Psoas muscle (tissue), 8 donors: ENCODE results near the gene ME3. TPM values are rescaled to one million over a fixed set of nuclear protein-coding genes. Genes with fewer than 3 reads are reported as not detected.

ENCODE experiments used
- ATAC-seq, 4 donors: fragments of 200-7000 bp; cut with Tn5 transposase; one replicate each; pipeline ENCODE4 v1.9.1; 2020; ENCODE audit warnings: moderate library complexity in 3 of 4, mild to moderate bottlenecking in 2 of 4
- DNase-seq, 2 donors: peaks; one replicate each; pipeline ENCODE4 v3.0.0-alpha.2; 2020
- H3K27ac ChIP-seq: fragments of 200-600 bp; one replicate; pipeline ENCODE4 v1.8.0; 2022
- H3K27me3 ChIP-seq, 3 donors: fragments of 200-600 bp in 1 of 3; one replicate each; pipeline versions ENCODE4 v1.6.1 to v1.8.0; 2013 to 2022; ENCODE audit warnings: low read length in 2 of 3, mild to moderate bottlenecking in 2 of 3, moderate library complexity in 1 of 3; ENCODE audit not compliant: insufficient read depth in 3 of 3
- H3K36me3 ChIP-seq, 2 donors: fragments of 200-600 bp in 1 of 2; one replicate each; pipeline versions ENCODE4 v1.6.1 to v1.8.0; 2013 to 2022; ENCODE audit warnings: low read depth in 1 of 2, mild to moderate bottlenecking in 1 of 2, moderate library complexity in 1 of 2; ENCODE audit not compliant: insufficient read depth in 1 of 2
- H3K4me1 ChIP-seq: fragments of 200-600 bp; one replicate; pipeline ENCODE4 v1.8.0; 2022
- H3K4me3 ChIP-seq: fragments of 200-600 bp; one replicate; pipeline ENCODE4 v1.8.0; 2022; ENCODE audit warnings: mild to moderate bottlenecking
- H3K9me3 ChIP-seq: fragments of 200-600 bp; one replicate; pipeline ENCODE4 v1.8.0; 2022
- WGBS, 3 donors: extraction: QIAGEN DNeasy Blood & Tissue Kit; methylation state at CpG; one replicate each; pipeline versions ENCODE4 v1.1.6 to v1.1.7; 2013; 5-methylcytosine and 5-hydroxymethylcytosine counted together
- intact Hi-C, 2 donors: fragments of 100-400 bp; cut with DNase I; formaldehyde crosslinking; loops; one replicate each; pipeline versions ENCODE4 v1.11.0 to v1.14.2; 2022
- polyA plus RNA-seq, 3 donors: library from polyadenylated mRNA; stranded (reverse); fragments of 200-250 nt; gene quantifications; one replicate each; pipeline ENCODE4 v1.2.3, GENCODE V29; 2013
- total RNA-seq, 4 donors: library from RNA; stranded (reverse); fragmentation: NEBNext Ultra II Directional in 2 of 4; extraction: Animal tissue kit (Norgen Biotek cat#: 25700) in 2 of 4; gene quantifications; one replicate each; pipeline versions ENCODE4 v1.2.1 to v1.2.4, GENCODE V29; 2021 to 2023
- TF ChIP-seq, protein P1 (sequence below): fragments of 200-600 bp; IDR thresholded peaks from one replicate; pipeline ENCODE4 v1.8.0; 2022; ENCODE audit warnings: antibody characterized with exemption
- donor health status: healthy with polysubstance abuse.
- donor health status: DM: no; HTN: no; CAD: no; lungs with moderate emphysema.
- donor health status: Bipolar disorder and iron deficiency.
- donor health status: healthy.
- donor health status: DM: yes; HTN: yes; CAD: no.
- donor health status: DM: no; HTN: no; CAD: no.
- donor health status: DM: no; HTN: no; CAD: no.
- donor health status: DM: yes; HTN: yes; CAD: no.

ME3 gene
- total and polyA plus RNA-seq, 7 donors, result 5.1 to 19.5 (median 11.2) TPM

DNA sequence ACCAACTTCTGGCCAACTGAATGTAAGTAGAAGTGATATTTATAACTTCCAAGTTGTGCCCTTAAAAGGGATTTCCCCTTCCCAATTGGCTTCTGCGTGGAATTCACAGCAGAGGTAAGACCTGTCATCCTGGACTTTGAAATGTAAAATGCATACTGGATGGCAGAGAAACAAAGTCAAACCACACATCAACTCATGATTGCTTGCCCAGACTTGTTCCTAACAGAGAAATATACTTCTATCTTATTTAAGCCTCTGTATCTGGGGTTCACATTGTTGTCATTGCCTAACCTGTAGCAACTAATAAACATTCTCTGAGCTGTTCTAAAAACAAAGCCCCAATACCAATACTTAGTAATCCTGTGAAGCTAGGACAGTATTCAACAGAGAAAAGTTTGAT lies 6.2 kb downstream of the ME3 start:
- Histone ChIP-seq H3K27me3 (no peaks in the 10 kb centered on the region), H3K4me3 (no peak overlapping the region), H3K4me1 (peaks cover 21% of the 10 kb centered on the region), H3K9me3 (no peaks in the 10 kb centered on the region), H3K27ac (no peak overlapping the region), H3K36me3 (no peaks in the 10 kb centered on the region)
- TF ChIP-seq, protein P1, sequence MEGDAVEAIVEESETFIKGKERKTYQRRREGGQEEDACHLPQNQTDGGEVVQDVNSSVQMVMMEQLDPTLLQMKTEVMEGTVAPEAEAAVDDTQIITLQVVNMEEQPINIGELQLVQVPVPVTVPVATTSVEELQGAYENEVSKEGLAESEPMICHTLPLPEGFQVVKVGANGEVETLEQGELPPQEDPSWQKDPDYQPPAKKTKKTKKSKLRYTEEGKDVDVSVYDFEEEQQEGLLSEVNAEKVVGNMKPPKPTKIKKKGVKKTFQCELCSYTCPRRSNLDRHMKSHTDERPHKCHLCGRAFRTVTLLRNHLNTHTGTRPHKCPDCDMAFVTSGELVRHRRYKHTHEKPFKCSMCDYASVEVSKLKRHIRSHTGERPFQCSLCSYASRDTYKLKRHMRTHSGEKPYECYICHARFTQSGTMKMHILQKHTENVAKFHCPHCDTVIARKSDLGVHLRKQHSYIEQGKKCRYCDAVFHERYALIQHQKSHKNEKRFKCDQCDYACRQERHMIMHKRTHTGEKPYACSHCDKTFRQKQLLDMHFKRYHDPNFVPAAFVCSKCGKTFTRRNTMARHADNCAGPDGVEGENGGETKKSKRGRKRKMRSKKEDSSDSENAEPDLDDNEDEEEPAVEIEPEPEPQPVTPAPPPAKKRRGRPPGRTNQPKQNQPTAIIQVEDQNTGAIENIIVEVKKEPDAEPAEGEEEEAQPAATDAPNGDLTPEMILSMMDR, result no peak
- DNase-seq (no peak), ATAC-seq (no peak)
- intact Hi-C loops, result loop anchor here (5.0 kb wide), 2 partner anchors 34 to 39 kb away; no protein-coding TSS in a partner anchor
- WGBS, 3 donors, result 70 to 76% (median 74%) methylated on average over 1 of the region's 1 CpG

DNA sequence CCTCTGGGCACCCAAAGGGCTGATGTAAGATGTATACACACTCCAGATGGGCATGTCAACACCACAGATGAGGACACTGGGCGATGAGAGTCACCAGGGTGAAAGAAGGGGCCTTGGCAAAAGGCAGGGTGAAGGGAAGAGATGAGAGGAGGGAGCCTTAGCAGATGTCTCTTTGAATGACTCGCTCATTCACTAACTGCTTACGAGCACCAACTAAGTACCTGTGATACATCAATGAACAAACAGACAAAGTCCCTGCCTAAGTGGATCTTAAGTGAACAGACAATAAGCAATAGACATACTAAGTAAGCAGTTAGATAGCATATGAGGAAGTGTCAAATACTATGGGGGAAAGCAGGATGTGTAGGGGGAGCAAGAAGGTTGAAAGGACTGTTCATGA lies 7.5 kb downstream of the ME3 start:
- Histone ChIP-seq H3K36me3 (no peaks in the 10 kb centered on the region), H3K4me3 (no peak overlapping the region), H3K9me3 (no peaks in the 10 kb centered on the region), H3K27ac (no peak overlapping the region), H3K4me1 (peaks cover 8% of the 10 kb centered on the region), H3K27me3 (no peaks in the 10 kb centered on the region)
- intact Hi-C loops, result loop anchor here (5.0 kb wide), 2 partner anchors 33 to 38 kb away; no protein-coding TSS in a partner anchor
- no peak for DNase-seq
- ATAC-seq, result no peak
- TF ChIP-seq, protein P1, result no peak
- 96 to 97% (median 96%) methylated on average over 3 of the region's 3 CpGs for WGBS, 3 donors

DNA sequence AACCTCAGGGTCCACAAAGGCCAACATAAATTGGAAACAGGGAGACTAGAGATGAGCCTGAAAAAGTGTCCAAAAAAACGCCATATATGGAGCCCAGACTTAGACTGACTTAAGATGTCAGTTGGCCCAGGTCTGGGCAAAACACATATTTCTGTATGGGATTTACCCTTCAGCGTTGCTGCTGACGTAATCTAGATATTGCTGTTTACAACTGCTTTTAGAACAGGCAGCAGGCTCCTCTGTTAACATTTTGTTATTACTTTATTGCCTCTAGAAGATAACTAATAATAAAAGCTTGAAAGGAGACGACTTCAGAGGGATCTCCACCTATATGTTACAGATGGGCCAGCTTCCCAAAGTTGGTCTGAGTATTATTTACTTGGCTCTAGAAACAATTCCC lies 8.7 kb downstream of the ME3 start:
- TF ChIP-seq, protein P1, result no peak
- no peak overlapping the region for H3K4me3 ChIP-seq
- peaks cover 6% of the 10 kb centered on the region for H3K4me1 ChIP-seq
- DNase-seq, result no peak
- WGBS, 3 donors, result 62 to 84% (median 73%) methylated on average over 4 of the region's 4 CpGs
- H3K9me3 ChIP-seq, result no peaks in the 10 kb centered on the region
- intact Hi-C loops, result no loop called here
- no peak overlapping the region for H3K27ac ChIP-seq
- no peak for ATAC-seq
- no peaks in the 10 kb centered on the region for H3K36me3 ChIP-seq
- no peaks in the 10 kb centered on the region for H3K27me3 ChIP-seq

DNA sequence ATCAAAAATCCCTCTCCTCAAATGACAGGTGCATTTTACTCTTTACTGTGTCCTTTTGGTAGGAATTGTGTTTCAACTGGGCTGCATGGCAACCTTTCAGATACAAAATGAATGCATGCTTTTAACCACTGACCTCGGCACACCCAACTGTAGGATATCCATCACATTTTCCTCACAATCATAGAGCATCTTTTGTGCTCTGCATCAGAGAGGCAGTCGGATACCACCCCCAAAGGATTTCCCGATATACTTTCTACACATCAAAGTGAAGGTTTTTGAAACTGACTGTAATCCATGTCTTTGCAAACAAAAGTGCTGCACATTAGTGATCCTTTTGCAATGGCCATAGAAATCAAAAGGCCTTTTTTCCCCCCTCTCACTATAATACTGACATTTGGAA lies 9.1 kb downstream of the ME3 start:
- Histone ChIP-seq H3K4me1 (peaks cover 11% of the 10 kb centered on the region), H3K36me3 (no peaks in the 10 kb centered on the region), H3K4me3 (no peak overlapping the region), H3K9me3 (no peaks in the 10 kb centered on the region), H3K27ac (no peak overlapping the region), H3K27me3 (no peaks in the 10 kb centered on the region)
- intact Hi-C loops, result no loop called here
- no peak for ATAC-seq
- 78 to 82% (median 82%) methylated on average over 3 of the region's 3 CpGs for WGBS, 3 donors
- TF ChIP-seq, protein P1, result no peak
- DNase-seq, result no peak

DNA sequence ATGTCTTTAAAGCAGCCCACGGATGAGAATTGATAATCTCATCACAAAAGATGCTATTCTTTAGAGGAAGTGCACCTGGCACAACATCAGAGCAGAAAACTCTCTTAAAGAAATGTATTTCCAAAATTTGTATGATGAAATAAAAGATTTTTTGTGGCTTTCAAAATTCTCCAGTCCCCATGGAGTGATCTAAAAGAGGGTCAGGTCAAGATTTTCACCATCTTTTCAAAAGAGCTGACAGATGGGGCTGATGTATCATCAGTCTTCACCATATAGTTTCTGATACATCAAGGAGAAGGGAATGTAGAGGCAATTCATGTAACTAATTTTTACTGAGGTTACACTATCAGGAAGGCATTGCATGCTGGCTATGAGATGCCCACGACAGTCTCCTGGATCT lies 11.7 kb downstream of the ME3 start:
- WGBS, 3 donors, result 83 to 85% (median 83%) methylated on average over 2 of the region's 2 CpGs
- TF ChIP-seq, protein P1, result no peak

More for the DNA sequence above, 11.7 kb downstream of the ME3 start:
- Histone ChIP-seq H3K27me3 (no peaks in the 10 kb centered on the region), H3K4me1 (peaks cover 15% of the 10 kb centered on the region), H3K9me3 (no peaks in the 10 kb centered on the region), H3K27ac (no peak overlapping the region), H3K36me3 (no peaks in the 10 kb centered on the region), H3K4me3 (no peak overlapping the region)
- intact Hi-C loops, result no loop called here
- no peak for DNase-seq
- ATAC-seq, result no peak
